NCI-H2081 (cell line): ENCODE data around the gene TTK.

Source experiments
- DNase-seq, 2 experiments: peaks; one replicate each; lab custom pipeline; 2025; lab: John Stamatoyannopoulos, UW

Gene TTK

GRCh38 chr6:80004173-80005072, at the start of gene TTK:
TTK (plus strand) TSS chr6:80004649; CDS start chr6:80005844, 1,195 bp downstream.
- peak; percentile 95 to 97 for DNase-seq

- DNase-seq, result no peak
Observed at GRCh38 chr6:79954849-79955248, 49.6 kb upstream of the TTK start.

GRCh38 chr6:79964607-79965081, 39.8 kb upstream of the TTK start:
- DNase-seq, result no peak

- no peak for DNase-seq
Observed at GRCh38 chr6:79967178-79967577, 37.3 kb upstream of the TTK start.

- no peak for DNase-seq
Observed at GRCh38 chr6:79969784-79970183, 34.7 kb upstream of the TTK start.

- DNase-seq, result no peak
Observed at GRCh38 chr6:79971193-79971592, 33.3 kb upstream of the TTK start.

GRCh38 chr6:79981652-79982051, 22.8 kb upstream of the TTK start:
- no peak for DNase-seq

GRCh38 chr6:79984261-79984660, 20.2 kb upstream of the TTK start:
- no peak for DNase-seq

GRCh38 chr6:79985128-79985527, 19.3 kb upstream of the TTK start:
- no peak for DNase-seq

- DNase-seq, result no peak
Observed at GRCh38 chr6:79989641-79990040, 14.8 kb upstream of the TTK start.

GRCh38 chr6:79993012-79993910, 11.2 kb upstream of the TTK start:
- DNase-seq, result no peak

GRCh38 chr6:79993911-79994309, 10.5 kb upstream of the TTK start:
- DNase-seq, result no peak

GRCh38 chr6:79997728-79998127, 6.7 kb upstream of the TTK start:
- DNase-seq, result no peak

GRCh38 chr6:80001337-80001736, 3.1 kb upstream of the TTK start:
- DNase-seq, result no peak

GRCh38 chr6:80003826-80004172, 650 bp upstream of the TTK start:
- DNase-seq, result peak; percentile 48 to 50

- no peak for DNase-seq
Observed at GRCh38 chr6:80005406-80005805, 957 bp downstream of the TTK start.

GRCh38 chr6:80006541-80006940, 2.1 kb downstream of the TTK start:
- DNase-seq, result no peak

- DNase-seq, result no peak
Observed at GRCh38 chr6:80009531-80009930, 5.1 kb downstream of the TTK start.

GRCh38 chr6:80010288-80010687, 5.8 kb downstream of the TTK start:
- DNase-seq, result no peak

GRCh38 chr6:80015839-80016435, 11.5 kb downstream of the TTK start:
- DNase-seq, result no peak

GRCh38 chr6:80020381-80021120, 16.1 kb downstream of the TTK start:
- no peak for DNase-seq

GRCh38 chr6:80021131-80021530, 16.7 kb downstream of the TTK start:
- DNase-seq, result no peak
